OCI-LY3 (cell line): ENCODE measurements around the gene ZNF526.

Experiments
- H2AFZ ChIP-seq: fragments of 200-600, 300-600 bp; shearing (Covaris generic); 2 replicates; pipeline ENCODE4 v1.6.0; 2014; ENCODE audit warnings: antibody characterized with exemption, low read depth, low read length
- H3K27ac ChIP-seq: fragments of 200-600, 300-600 bp; sonication (generic); 2 replicates; pipeline ENCODE4 v1.5.1; 2014; ENCODE audit warnings: mild to moderate bottlenecking, low read length, moderate library complexity, mixed read lengths
- H3K27me3 ChIP-seq: fragments of 200-600, 300-600 bp; sonication (generic); 2 replicates; pipeline ENCODE4 v1.6.1; 2014; ENCODE audit warnings: low read depth, low read length, mixed read lengths
- H3K36me3 ChIP-seq: fragments of 200-600, 300-600 bp; sonication (generic); replicated peaks from 2 replicates; pipeline ENCODE3; 2014; ENCODE audit warnings: low read depth, low read length, mixed read lengths
- H3K4me1 ChIP-seq: fragments of 300-600, 200-600 bp; sonication (generic); 2 replicates; pipeline ENCODE4 v1.6.1; 2014; ENCODE audit warnings: low read length, mixed read lengths
- H3K4me2 ChIP-seq: fragments of 200-600, 300-600 bp; sonication (generic); 2 replicates; pipeline ENCODE4 v1.6.1; 2014; ENCODE audit warnings: low read length, mixed read lengths
- H3K4me3 ChIP-seq: fragments of 300-600, 200-600 bp; sonication (generic); 2 replicates; pipeline ENCODE4 v1.5.1; 2014; ENCODE audit warnings: antibody characterized with exemption, mild to moderate bottlenecking, low read length, moderate library complexity
- H3K79me2 ChIP-seq: fragments of 300-600, 200-600 bp; shearing (Covaris generic); 2 replicates; pipeline ENCODE4 v1.6.1; 2014; ENCODE audit warnings: mild to moderate bottlenecking, low read length, mixed read lengths
- H3K9ac ChIP-seq: fragments of 300-600, 200-600 bp; shearing (Covaris generic); 2 replicates; pipeline ENCODE4 v1.6.0; 2014; ENCODE audit warnings: mild to moderate bottlenecking, low read length, moderate library complexity
- H3K9me3 ChIP-seq: fragments of 200-600, 300-600 bp; shearing (Covaris generic); 2 replicates; pipeline ENCODE4 v1.6.1; 2014; ENCODE audit warnings: low read length, mixed read lengths; ENCODE audit not compliant: insufficient read depth
- H4K20me1 ChIP-seq: fragments of 200-600, 300-600 bp; sonication (generic); 2 replicates; pipeline ENCODE4 v1.6.1; 2016; ENCODE audit warnings: low read length, mixed read lengths; ENCODE audit not compliant: insufficient read depth
- CTCF ChIP-seq: fragments of 200-600, 300-600 bp; sonication (generic); IDR thresholded peaks from 2 replicates; pipeline ENCODE4 v1.5.1; 2014; ENCODE audit warnings: antibody characterized with exemption, low read length, low read depth
- EZH2phosphoT487 ChIP-seq: fragments of 200-600 bp; shearing (Covaris generic); IDR thresholded peaks from 2 replicates; pipeline ENCODE4 v1.6.1; 2018; ENCODE audit warnings: antibody characterized with exemption, mixed run types, low read depth

ZNF526 gene

DNA sequence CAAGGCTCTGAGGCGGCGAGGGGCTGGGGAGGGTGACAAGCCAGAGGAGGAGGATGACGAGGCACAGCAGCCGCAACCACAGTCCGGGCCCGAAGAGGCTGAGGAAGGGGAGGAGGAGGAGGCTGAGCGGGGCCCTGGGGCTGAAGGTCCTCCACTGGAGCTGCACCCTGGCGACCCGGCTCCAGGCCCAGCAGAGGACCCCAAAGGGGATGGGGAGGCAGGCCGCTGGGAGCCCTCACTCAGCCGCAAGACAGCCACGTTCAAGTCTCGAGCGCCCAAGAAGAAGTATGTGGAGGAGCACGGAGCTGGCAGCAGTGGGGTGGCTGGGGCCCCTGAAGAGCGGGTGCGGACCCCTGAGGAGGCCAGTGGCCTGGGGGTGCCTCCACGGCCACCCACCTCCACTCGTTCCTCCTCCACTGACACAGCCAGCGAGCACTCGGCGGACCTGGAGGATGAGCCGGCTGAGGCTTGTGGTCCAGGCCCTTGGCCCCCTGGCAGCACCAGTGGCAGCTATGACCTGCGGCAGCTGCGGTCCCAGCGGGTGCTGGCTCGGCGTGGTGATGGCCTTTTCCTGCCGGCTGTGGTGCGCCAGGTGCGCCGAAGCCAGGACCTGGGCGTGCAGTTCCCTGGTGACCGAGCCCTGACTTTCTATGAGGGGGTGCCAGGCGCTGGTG is 51.9 kb downstream of the ZNF526 start:
- H3K36me3 ChIP-seq = peaks cover 17% of the 10 kb centered on the region
- H3K9me3 ChIP-seq = no peaks in the 10 kb centered on the region
- H4K20me1 ChIP-seq = no peaks in the 10 kb centered on the region
- H3K4me2 ChIP-seq = no peak overlapping the region
- H3K4me1 ChIP-seq = peaks cover 33% of the 10 kb centered on the region
- peaks cover 27% of the 10 kb centered on the region for H3K79me2 ChIP-seq
- no peaks in the 10 kb centered on the region for H3K27me3 ChIP-seq
- no peak overlapping the region for H3K9ac ChIP-seq
- TF ChIP-seq CTCF = no peak
- TF ChIP-seq EZH2phosphoT487 = no peak
- no peak overlapping the region for H3K4me3 ChIP-seq
- H3K27ac ChIP-seq = no peak overlapping the region
- no peak overlapping the region for H2AFZ ChIP-seq

GRCh38 chr19:42272535-42272897 is 52.4 kb downstream of the ZNF526 start:
- H3K4me3 ChIP-seq = no peak overlapping the region
- H3K36me3 ChIP-seq = peaks cover 17% of the 10 kb centered on the region
- peaks cover 31% of the 10 kb centered on the region for H3K4me1 ChIP-seq
- H3K27me3 ChIP-seq = no peaks in the 10 kb centered on the region
- H3K4me2 ChIP-seq = no peak overlapping the region
- peaks cover 27% of the 10 kb centered on the region for H3K79me2 ChIP-seq
- H3K9me3 ChIP-seq = no peaks in the 10 kb centered on the region
- H3K9ac ChIP-seq = no peak overlapping the region
- no peak for TF ChIP-seq CTCF
- TF ChIP-seq EZH2phosphoT487 = no peak
- no peak overlapping the region for H3K27ac ChIP-seq
- no peaks in the 10 kb centered on the region for H4K20me1 ChIP-seq
- H2AFZ ChIP-seq = no peak overlapping the region

DNA sequence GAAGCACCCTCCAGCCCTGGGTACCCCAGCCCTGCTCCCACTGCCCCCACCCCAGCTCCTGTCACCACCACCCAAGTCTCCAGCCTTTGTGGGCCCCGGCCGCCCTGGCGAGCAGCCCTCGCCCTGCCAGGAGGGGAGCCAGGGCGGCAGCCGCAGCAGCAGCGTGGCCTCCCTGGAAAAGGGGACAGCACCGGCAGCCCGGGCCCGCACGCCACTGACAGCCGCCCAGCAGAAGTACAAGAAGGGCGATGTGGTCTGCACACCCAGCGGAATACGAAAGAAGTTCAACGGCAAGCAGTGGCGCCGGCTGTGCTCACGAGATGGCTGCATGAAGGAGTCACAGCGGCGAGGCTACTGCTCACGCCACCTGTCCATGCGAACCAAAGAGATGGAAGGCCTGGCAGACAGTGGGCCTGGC is 52.9 kb downstream of the ZNF526 start:
- no peak for TF ChIP-seq EZH2phosphoT487
- no peak for TF ChIP-seq CTCF

GRCh38 chr19:42273407-42274064 is 53.4 kb downstream of the ZNF526 start:
- Histone ChIP-seq H3K79me2 (peaks cover 27% of the 10 kb centered on the region), H3K4me3 (no peak overlapping the region), H3K9me3 (no peaks in the 10 kb centered on the region), H3K4me1 (peaks cover 28% of the 10 kb centered on the region), H3K27ac (no peak overlapping the region), H2AFZ (no peak overlapping the region), H3K27me3 (no peaks in the 10 kb centered on the region), H3K9ac (no peak overlapping the region), H3K36me3 (peaks cover 17% of the 10 kb centered on the region), H3K4me2 (no peak overlapping the region), H4K20me1 (no peaks in the 10 kb centered on the region)
- TF ChIP-seq EZH2phosphoT487 = no peak
- TF ChIP-seq CTCF = no peak

More for the DNA sequence above, 52.9 kb downstream of the ZNF526 start:
- Histone ChIP-seq H3K9ac (no peak overlapping the region), H4K20me1 (no peaks in the 10 kb centered on the region), H3K4me3 (no peak overlapping the region), H3K9me3 (no peaks in the 10 kb centered on the region), H3K4me2 (no peak overlapping the region), H3K27me3 (no peaks in the 10 kb centered on the region), H2AFZ (no peak overlapping the region), H3K79me2 (peaks cover 27% of the 10 kb centered on the region), H3K4me1 (peaks cover 28% of the 10 kb centered on the region), H3K36me3 (peaks cover 17% of the 10 kb centered on the region), H3K27ac (no peak overlapping the region)
